K562 (cell line): ENCODE results near the gene VRK3. TPM values are rescaled to one million over a fixed set of nuclear protein-coding genes. Genes with fewer than 3 reads are reported as not detected.

Source experiments
- ATF1 ChIP-seq, 2 experiments: fragments of 450-650 bp in 1 of 2; IDR thresholded peaks; 2 replicates each; pipeline ENCODE4 v1.6.1; 2016; ENCODE audit warnings: missing compliant biosample characterization in 1 of 2, missing genetic modification characterization in 1 of 2
- BHLHE40 ChIP-seq: IDR thresholded peaks from 2 replicates; pipeline ENCODE4 v1.6.1; 2011; ENCODE audit warnings: low read length, improper control_type of control experiment
- CBFB ChIP-seq: sonication (generic); formaldehyde crosslinking; IDR thresholded peaks from 2 replicates; pipeline ENCODE4 v1.4.0; 2020; ENCODE audit warnings: mild to moderate bottlenecking, missing genetic modification reagents
- CCNT2 ChIP-seq: IDR thresholded peaks from 2 replicates; pipeline ENCODE4 v1.6.1; 2011; ENCODE audit warnings: borderline replicate concordance, low read depth, mild to moderate bottlenecking, moderate library complexity, mixed read lengths, low read length; ENCODE audit not compliant: insufficient read length; ENCODE audit errors: extremely low read depth
- CEBPB ChIP-seq: fragments of 450-650 bp; IDR thresholded peaks from 2 replicates; pipeline ENCODE4 v1.6.1; 2016; ENCODE audit warnings: missing genetic modification characterization, missing compliant biosample characterization
- CREB1 ChIP-seq, 2 experiments: sonication (generic) in 1 of 2; formaldehyde crosslinking in 1 of 2; IDR thresholded peaks; 2 replicates each; pipeline versions ENCODE4 v1.6.1 to v1.8.0; 2012 to 2022; ENCODE audit warnings: inconsistent platforms in 1 of 2, mild to moderate bottlenecking in 1 of 2, missing genetic modification reagents in 1 of 2, moderate library complexity in 1 of 2
- CTCF ChIP-seq, 3 experiments: IDR thresholded peaks in 2 of 3; conservative IDR thresholded peaks in 1 of 3; 2 replicates each; pipeline ENCODE4 v1.5.1; 2011 to 2012; ENCODE audit warnings: low read length in 3 of 3, mild to moderate bottlenecking in 3 of 3, control low read depth in 2 of 3, improper control_type of control experiment in 1 of 3, inconsistent platforms in 1 of 3, low read depth in 1 of 3, mixed read lengths in 1 of 3, moderate library complexity in 1 of 3; ENCODE audit not compliant: insufficient read depth in 2 of 3
- ETV5 ChIP-seq: sonication (generic); formaldehyde crosslinking; IDR thresholded peaks from 2 replicates; pipeline ENCODE4 v1.4.0; 2020; ENCODE audit warnings: low read depth, mild to moderate bottlenecking, missing genetic modification reagents
- KLF1 ChIP-seq: fragments of 450-650 bp; IDR thresholded peaks from 2 replicates; pipeline ENCODE4 v1.6.1; 2016; ENCODE audit warnings: missing genetic modification characterization, missing compliant biosample characterization
- LARP7 ChIP-seq: fragments of 450-650 bp; IDR thresholded peaks from 2 replicates; pipeline ENCODE4 v1.6.1; 2016
- MBD2 ChIP-seq: sonication (generic); IDR thresholded peaks from 2 replicates; pipeline ENCODE4 v1.6.1; 2016; ENCODE audit warnings: low read depth, borderline replicate concordance
- MEF2A ChIP-seq: IDR thresholded peaks from 2 replicates; pipeline ENCODE4 v1.6.1; 2011; ENCODE audit warnings: low read depth, mild to moderate bottlenecking, low read length, moderate library complexity; ENCODE audit not compliant: control insufficient read depth
- MTA2 ChIP-seq: fragments of 450-650 bp; IDR thresholded peaks from 2 replicates; pipeline ENCODE4 v1.6.1; 2016; ENCODE audit warnings: low read depth
- MYNN ChIP-seq, 2 experiments: sonication (generic); formaldehyde crosslinking in 1 of 2; IDR thresholded peaks; 2 replicates each; pipeline versions ENCODE4 v1.5.0 to v1.6.1; 2016 to 2020; ENCODE audit warnings: antibody characterized with exemption in 1 of 2, missing genetic modification reagents in 1 of 2
- NCOR1 ChIP-seq: fragments of 450-650 bp; IDR thresholded peaks from 2 replicates; pipeline ENCODE4 v1.6.1; 2016; ENCODE audit warnings: mild to moderate bottlenecking, moderate library complexity
- RBM14 ChIP-seq: fragments of 200-400 bp; formaldehyde crosslinking; IDR thresholded peaks from 2 replicates; pipeline ENCODE4 v1.6.1; 2018; ENCODE audit warnings: low read depth, mild to moderate bottlenecking, low read length, moderate library complexity, borderline replicate concordance; ENCODE audit not compliant: insufficient read depth
- RBM25 ChIP-seq: fragments of 200-400 bp; formaldehyde crosslinking; IDR thresholded peaks from 2 replicates; pipeline ENCODE4 v1.6.1; 2018; ENCODE audit warnings: low read length, low read depth, moderate library complexity; ENCODE audit not compliant: severe bottlenecking
- TCF3 ChIP-seq: sonication (generic); formaldehyde crosslinking; IDR thresholded peaks from 2 replicates; pipeline ENCODE4 v1.4.0; 2020; ENCODE audit warnings: mild to moderate bottlenecking, missing genetic modification reagents
- TRIM25 ChIP-seq: fragments of 450-650 bp; IDR thresholded peaks from 2 replicates; pipeline ENCODE4 v1.7.0; 2016; ENCODE audit warnings: borderline replicate concordance
- ZFP36 ChIP-seq: fragments of 150-350 bp; IDR thresholded peaks from 2 replicates; pipeline ENCODE4 v1.6.1; 2018; ENCODE audit warnings: low read length, low read depth; ENCODE audit not compliant: partially characterized antibody
- ZNF431 ChIP-seq: sonication (generic); formaldehyde crosslinking; IDR thresholded peaks from 2 replicates; pipeline ENCODE4 v1.8.0; 2022; ENCODE audit warnings: mild to moderate bottlenecking, missing genetic modification reagents
- ZNF444 ChIP-seq: fragments of 250-450 bp; sonication (Bioruptor Pico); IDR thresholded peaks from 2 replicates; pipeline ENCODE4 v1.4.0; 2020; ENCODE audit warnings: mild to moderate bottlenecking, moderate library complexity
- ZNF830 ChIP-seq: fragments of 250-450 bp; sonication (Bioruptor Pico); IDR thresholded peaks from 2 replicates; pipeline ENCODE4 v1.5.0; 2021; ENCODE audit warnings: mild to moderate bottlenecking
- ZSCAN32 ChIP-seq: fragments of 450-650 bp; formaldehyde crosslinking; IDR thresholded peaks from 2 replicates; pipeline ENCODE4 v1.4.0; 2020; ENCODE audit warnings: mild to moderate bottlenecking, moderate library complexity
- polyA plus RNA-seq, 8 experiments: library from polyadenylated mRNA; depleted of rRNA in 4 of 8; stranded (reverse) in 5 of 8; unstranded in 3 of 8; fragments of >200 nt; fragmentation: Nextera tagmentation in 2 of 8; fragmentation: Illumina TruSeq in 1 of 8; extraction: Ambion mirVana in 2 of 8; extraction: Trizol in 1 of 8; gene quantifications; 2 replicates each; pipeline versions ENCODE4 v1.2.1 to v1.2.3, GENCODE V29; 2011 to 2014; ENCODE audit warnings: inconsistent platforms in 1 of 8, missing spikeins in 1 of 8
- total RNA-seq, 7 experiments: library from RNA; depleted of rRNA in 6 of 7; stranded (reverse); fragments of >200 nt in 6 of 7; fragmentation: Illumina TruSeq in 2 of 7; extraction: Trizol in 2 of 7; gene quantifications; 2 replicates each; pipeline versions ENCODE4 v1.2.1 to v1.2.3, GENCODE V29; 2011 to 2021; ENCODE audit warnings: low replicate concordance in 1 of 7

The VRK3 gene
- total and polyA plus RNA-seq, 9 of the 15 experiments (the other 6 are each of a cell fraction or from before 2014, with no cell fraction given) = 25.6 to 94.3 (median 42.9) TPM

- TF ChIP-seq ATF1 (CRISPR knock-in tag; IDR thresholded peaks at IDR 0.05) (no peak), ATF1 (tag; IDR thresholded peaks at IDR 0.05) (no peak; the same call in 1 of the 2 replicates), ZFP36 (no peak), ZSCAN32 (CRISPR knock-in tag) (no peak), CREB1 (IDR thresholded peaks at IDR 0.05) (no peak), CREB1 (CRISPR knock-in tag; IDR thresholded peaks at IDR 0.05) (no peak), MYNN (IDR thresholded peaks at IDR 0.05) (0 out of 2 replicates have a peak, but pooled peaks have one; percentile 38), MYNN (CRISPR knock-in tag; IDR thresholded peaks at IDR 0.05) (no peak), BHLHE40 (peak; percentile 38; the same call in 1 of the 2 replicates), CTCF (IDR thresholded peaks at IDR 0.05 in 2 of 3, conservative IDR thresholded peaks at IDR 0.05 in 1 of 3; ENCODE audit: insufficient read depth in 2 of 3, low read depth in 1 of 3, low read length in 3 of 3) (no peak), KLF1 (tag) (no peak), LARP7 (no peak), ETV5 (CRISPR knock-in tag) (no peak), CCNT2 (peak; percentile 36), MEF2A (no peak), ZNF830 (CRISPR knock-in tag) (no peak), CBFB (no peak), TRIM25 (no peak), CEBPB (tag) (no peak), RBM14 (no peak), ZNF431 (no peak), ZNF444 (CRISPR knock-in tag) (no peak), TCF3 (CRISPR knock-in tag) (peak; percentile 83), NCOR1 (peak; percentile 72; the same call in 1 of the 2 replicates), RBM25 (peak; percentile 57), MTA2 (peak; percentile 40), MBD2 (0 out of 2 replicates have a peak, but pooled peaks have one; percentile 32)
These were observed 43.3 kb downstream of the VRK3 start (continued) for GRCh38 chr19:49981603-49982593.
